Neuronal stem cell (in vitro differentiated cells): ENCODE measurements around the gene SPN.

Source experiments
- DNase-seq: peaks from one replicate; pipeline ENCODE4 v3.0.0-alpha.2; 2013; ENCODE audit warnings: low spot score
- H2AFZ ChIP-seq: one replicate; pipeline ENCODE4 v1.6.1; 2013; ENCODE audit warnings: mild to moderate bottlenecking, low read length, inconsistent platforms
- H2AK5ac ChIP-seq: 2 replicates; pipeline ENCODE4 v1.6.1; 2013; ENCODE audit warnings: low read depth, mild to moderate bottlenecking, inconsistent platforms, low read length, moderate library complexity, mixed read lengths
- H2BK120ac ChIP-seq: 2 replicates; pipeline ENCODE4 v1.6.1; 2013; ENCODE audit warnings: low read depth, mild to moderate bottlenecking, inconsistent platforms, low read length, moderate library complexity, mixed read lengths
- H2BK12ac ChIP-seq: one replicate; pipeline ENCODE4 v1.6.1; 2013; ENCODE audit warnings: low read length, inconsistent platforms
- H2BK15ac ChIP-seq: 2 replicates; pipeline ENCODE4 v1.6.1; 2013; ENCODE audit warnings: mild to moderate bottlenecking, low read length, inconsistent platforms, mixed read lengths
- H2BK5ac ChIP-seq: one replicate; pipeline ENCODE4 v1.6.1; 2013; ENCODE audit warnings: inconsistent platforms, mild to moderate bottlenecking, low read length, moderate library complexity
- H3K14ac ChIP-seq: one replicate; pipeline ENCODE4 v1.6.1; 2013; ENCODE audit warnings: low read length, inconsistent platforms
- H3K18ac ChIP-seq: 2 replicates; pipeline ENCODE4 v1.6.1; 2013; ENCODE audit warnings: low read length, inconsistent platforms
- H3K23ac ChIP-seq: 2 replicates; pipeline ENCODE4 v1.6.1; 2013; ENCODE audit warnings: low read depth, mild to moderate bottlenecking, mixed read lengths, low read length, inconsistent platforms; ENCODE audit not compliant: poor library complexity
- H3K27ac ChIP-seq: replicated peaks from 3 replicates; pipeline ENCODE4 v1.5.1; 2013; ENCODE audit warnings: low read length, inconsistent platforms
- H3K27me3 ChIP-seq, 3 experiments: 2 replicates each; pipeline ENCODE4 v1.6.1; 2013; ENCODE audit warnings: low read length in 3 of 3, mild to moderate bottlenecking in 2 of 3, inconsistent platforms in 1 of 3, low read depth in 1 of 3, mixed read lengths in 1 of 3, moderate library complexity in 1 of 3; ENCODE audit not compliant: control insufficient read depth in 3 of 3, insufficient read depth in 3 of 3
- H3K36me3 ChIP-seq, 2 donors: replicated peaks in 1 of 2; 2 replicates each; pipeline ENCODE4 v1.6.1; 2013; ENCODE audit warnings: low read length in 2 of 2; ENCODE audit not compliant: control insufficient read depth in 2 of 2, insufficient read depth in 2 of 2
- H3K4ac ChIP-seq: 2 replicates; pipeline ENCODE4 v1.6.1; 2013; ENCODE audit warnings: inconsistent platforms, mild to moderate bottlenecking, low read length, moderate library complexity
- H3K4me1 ChIP-seq, 2 donors: 1 replicate in 1 of 2; 2 replicates in 1 of 2; pipeline ENCODE4 v1.6.1; 2013; ENCODE audit warnings: low read length in 2 of 2, low read depth in 1 of 2; ENCODE audit not compliant: control insufficient read depth in 2 of 2, insufficient read depth in 1 of 2
- H3K4me2 ChIP-seq: one replicate; pipeline ENCODE4 v1.6.1; 2013; ENCODE audit warnings: mild to moderate bottlenecking, low read length, inconsistent platforms; ENCODE audit not compliant: insufficient read depth, poor library complexity, severe bottlenecking
- H3K4me3 ChIP-seq, 2 donors: 2 replicates each; pipeline ENCODE4 v1.5.1; 2013; ENCODE audit warnings: low read length in 2 of 2, mild to moderate bottlenecking in 2 of 2, inconsistent platforms in 1 of 2, moderate library complexity in 1 of 2
- H3K79me1 ChIP-seq: one replicate; pipeline ENCODE4 v1.6.1; 2013; ENCODE audit warnings: low read depth, mild to moderate bottlenecking, inconsistent platforms, low read length, moderate library complexity
- H3K9ac ChIP-seq: one replicate; pipeline ENCODE4 v1.6.1; 2013; ENCODE audit warnings: mild to moderate bottlenecking, low read depth, low read length, inconsistent platforms; ENCODE audit not compliant: poor library complexity
- H3K9me3 ChIP-seq, 2 donors: replicated peaks in 1 of 2; 2 replicates each; pipeline versions ENCODE3 to v1.6.1; 2013; ENCODE audit warnings: low read length in 2 of 2, mild to moderate bottlenecking in 2 of 2, inconsistent platforms in 1 of 2, low read depth in 1 of 2, mixed read lengths in 1 of 2, moderate library complexity in 1 of 2; ENCODE audit not compliant: control insufficient read depth in 2 of 2, insufficient read depth in 1 of 2
- H4K8ac ChIP-seq: one replicate; pipeline ENCODE4 v1.6.1; 2013; ENCODE audit warnings: low read depth, mild to moderate bottlenecking, inconsistent platforms, low read length, moderate library complexity
- H4K91ac ChIP-seq: one replicate; pipeline ENCODE4 v1.6.1; 2013; ENCODE audit warnings: low read length, low read depth, mild to moderate bottlenecking, inconsistent platforms; ENCODE audit not compliant: poor library complexity
- WGBS, 2 donors: extraction: QIAGEN DNeasy Blood & Tissue Kit; methylation state at CpG; one replicate each; pipeline ENCODE4 v1.1.7; 2013; ENCODE audit warnings: missing lambda C conversion rate in 2 of 2, mixed read lengths in 1 of 2; ENCODE audit not compliant: insufficient read length in 2 of 2, insufficient replicate concordance in 1 of 2; ENCODE audit errors: extremely low coverage in 2 of 2; 5-methylcytosine and 5-hydroxymethylcytosine counted together

Gene SPN

DNA sequence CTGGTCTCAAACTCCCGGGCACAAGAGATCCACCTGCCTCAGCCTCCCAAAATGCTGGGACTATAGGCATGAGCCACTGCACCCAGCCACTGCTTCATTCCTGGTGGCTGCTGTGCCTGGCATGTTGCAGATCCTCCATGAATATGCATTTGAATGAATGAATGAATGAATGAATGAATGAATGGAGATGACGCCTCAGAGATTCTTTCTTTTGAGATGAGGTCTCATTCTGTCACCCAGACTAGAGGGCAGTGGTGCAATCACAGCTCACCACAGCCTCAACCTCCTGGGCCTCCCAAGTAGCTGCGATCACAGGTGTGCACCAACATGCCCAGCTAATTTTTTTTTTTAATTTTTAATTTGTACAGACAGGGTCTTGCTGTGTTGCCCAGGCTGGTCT is 5.2 kb downstream of the SPN start:
- Histone ChIP-seq H2BK15ac (peak overlapping the region; percentile 4), H3K79me1 (peaks cover 3% of the 10 kb centered on the region), H2BK5ac (no peak overlapping the region), H3K27ac (no peak overlapping the region), H3K4ac (no peak overlapping the region), H2BK120ac (no peak overlapping the region), H4K8ac (no peak overlapping the region), H3K4me2 (no peak overlapping the region), H2AK5ac (peak overlapping the region; percentile 86), H3K27me3 (no peaks in the 10 kb centered on the region), H3K9me3 (no peaks in the 10 kb centered on the region), H2BK12ac (no peak overlapping the region), H3K9ac (no peak overlapping the region), H3K23ac (no peak overlapping the region), H3K4me1 (peaks cover 13 to 29% of the 10 kb centered on the region in 2 donors), H3K36me3 (no peaks in the 10 kb centered on the region), H3K4me3 (no peak overlapping the region), H4K91ac (no peak overlapping the region), H3K18ac (no peak overlapping the region), H2AFZ (no peak overlapping the region), H3K14ac (no peak overlapping the region)
- WGBS, 2 donors, result no CpG with 5 or more reads among the region's 3 CpGs
- DNase-seq, result no peak

DNA sequence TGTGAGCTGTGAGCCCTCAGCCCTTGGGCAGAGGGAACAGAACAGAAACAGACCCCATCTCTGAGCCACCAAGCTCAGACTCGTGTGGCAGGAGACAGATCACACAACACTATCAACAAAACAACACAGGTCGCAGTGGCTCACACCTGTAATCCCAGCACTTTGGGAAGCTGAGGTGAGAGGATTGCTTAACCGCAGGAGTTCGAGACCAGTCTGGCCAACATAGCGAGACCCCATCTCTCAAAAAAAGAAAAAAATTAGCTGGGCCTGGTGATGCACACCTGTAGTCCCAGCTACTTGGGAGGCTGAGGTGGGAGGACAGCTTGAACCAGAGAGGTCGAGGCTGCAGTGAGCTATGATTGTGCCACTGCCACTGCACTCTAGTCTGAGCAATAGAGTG is 10.5 kb downstream of the SPN start:
- no peak overlapping the region for H3K27ac ChIP-seq

DNA sequence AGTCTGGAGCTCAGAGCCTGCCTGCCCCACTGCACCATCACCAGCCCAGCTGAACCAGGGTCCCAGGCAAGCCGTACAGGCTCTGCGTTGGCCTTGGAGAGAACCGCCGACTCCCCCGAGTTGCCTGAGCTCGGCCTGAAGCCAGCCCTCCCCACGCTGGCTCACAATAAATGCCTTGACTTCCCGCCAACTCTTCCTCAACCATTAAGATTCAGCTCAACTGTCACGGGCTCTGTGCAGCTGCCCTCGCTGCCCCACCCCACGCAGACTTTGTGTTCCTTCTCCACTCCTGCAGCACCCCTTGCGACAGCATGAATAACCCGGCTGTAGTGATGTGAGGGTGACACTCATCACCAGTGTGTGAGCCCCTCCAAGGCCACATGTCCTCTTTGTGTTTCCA is 11.1 kb downstream of the SPN start:
- peak overlapping the region; percentile 16 for H2AK5ac ChIP-seq
- peak overlapping the region; percentile 74 for H3K9ac ChIP-seq
- H3K4me2 ChIP-seq, result no peak overlapping the region
- no peaks in the 10 kb centered on the region for H3K79me1 ChIP-seq
- H4K8ac ChIP-seq, result no peak overlapping the region
- H3K27me3 ChIP-seq, result no peaks in the 10 kb centered on the region
- H3K23ac ChIP-seq, result no peak overlapping the region
- H3K4me1 ChIP-seq, result peaks cover 8 to 12% of the 10 kb centered on the region in 2 donors
- no CpG with 5 or more reads among the region's 13 CpGs for WGBS, 2 donors
- peak overlapping the region; percentile 4 for H3K27ac ChIP-seq
- H3K4ac ChIP-seq, result peak overlapping the region; percentile 78
- peak overlapping the region; percentile 82 for H2AFZ ChIP-seq
- no peak overlapping the region for H2BK15ac ChIP-seq
- peak overlapping the region; percentile 12 for H2BK12ac ChIP-seq
- no peak for DNase-seq
- no peaks in the 10 kb centered on the region for H3K9me3 ChIP-seq
- H2BK120ac ChIP-seq, result no peak overlapping the region
- peak overlapping the region; percentile 88 for H3K18ac ChIP-seq
- H3K14ac ChIP-seq, result peak overlapping the region; percentile 44
- H3K36me3 ChIP-seq, result no peaks in the 10 kb centered on the region
- H3K4me3 ChIP-seq, result no peak overlapping the region
- H4K91ac ChIP-seq, result no peak overlapping the region
- H2BK5ac ChIP-seq, result no peak overlapping the region

More for the DNA sequence above, 10.5 kb downstream of the SPN start:
- H3K4ac ChIP-seq, result no peak overlapping the region
- no peak overlapping the region for H3K18ac ChIP-seq
- no peak overlapping the region for H3K9ac ChIP-seq
- no peak overlapping the region for H2BK5ac ChIP-seq
- H3K36me3 ChIP-seq, result no peaks in the 10 kb centered on the region
- no CpG with 5 or more reads among the region's 6 CpGs for WGBS, 2 donors
- no peak overlapping the region for H4K91ac ChIP-seq
- no peaks in the 10 kb centered on the region for H3K9me3 ChIP-seq
- H2BK15ac ChIP-seq, result no peak overlapping the region
- peaks cover 4 to 8% of the 10 kb centered on the region in 2 donors for H3K4me1 ChIP-seq
- no peak overlapping the region for H4K8ac ChIP-seq
- H2BK12ac ChIP-seq, result no peak overlapping the region
- H2AFZ ChIP-seq, result no peak overlapping the region
- H2BK120ac ChIP-seq, result no peak overlapping the region
- no peaks in the 10 kb centered on the region for H3K79me1 ChIP-seq
- peak overlapping the region; percentile 3 for H2AK5ac ChIP-seq
- no peak overlapping the region for H3K4me2 ChIP-seq
- H3K14ac ChIP-seq, result no peak overlapping the region
- H3K4me3 ChIP-seq, result no peak overlapping the region
- no peaks in the 10 kb centered on the region for H3K27me3 ChIP-seq
- peak overlapping the region; percentile 25 for H3K23ac ChIP-seq
- DNase-seq, result no peak

DNA sequence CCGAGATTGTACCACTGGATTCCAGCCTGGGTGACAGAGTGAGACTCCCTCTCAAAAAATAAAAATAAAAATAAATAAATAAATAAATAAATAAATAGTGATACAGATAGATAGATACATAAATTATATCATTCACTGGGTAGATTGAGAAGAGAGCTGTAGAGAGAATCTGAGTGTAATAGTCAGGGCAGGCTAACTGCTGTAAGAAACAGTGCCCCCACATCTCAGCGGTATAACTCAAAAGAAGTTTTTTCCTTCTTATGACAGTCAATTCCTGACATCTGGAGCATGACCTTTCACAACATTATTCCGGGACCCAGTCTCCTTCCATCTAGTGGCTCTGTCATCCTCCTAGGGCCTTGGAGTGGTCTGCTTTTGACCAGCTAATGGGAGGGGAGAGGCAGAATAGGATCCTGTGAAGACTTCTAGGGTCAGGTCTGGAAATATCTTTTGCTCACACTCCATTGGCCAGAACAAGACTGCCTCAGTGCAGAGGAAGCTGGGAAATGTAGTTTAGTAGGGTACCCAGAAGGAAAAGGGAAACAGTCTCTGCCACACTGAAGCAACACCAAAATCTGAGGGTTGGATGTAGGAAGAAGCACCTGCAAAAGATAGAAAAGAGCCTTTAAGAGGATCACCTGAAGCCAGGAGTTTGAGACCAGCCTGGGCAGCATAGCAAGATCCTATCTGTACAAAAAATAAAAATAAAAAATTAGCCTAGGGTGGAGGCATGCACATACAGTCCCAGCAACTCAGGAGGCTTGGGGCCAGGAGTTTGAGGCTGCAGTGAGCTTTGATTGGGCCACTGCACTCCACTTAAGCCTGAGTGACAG is 13.0 kb downstream of the SPN start:
- Histone ChIP-seq H2AK5ac (no peak overlapping the region), H3K4me1 (peaks cover 11 to 14% of the 10 kb centered on the region in 2 donors), H3K4me2 (no peak overlapping the region), H2BK5ac (no peak overlapping the region), H3K4me3 (no peak overlapping the region), H3K9ac (no peak overlapping the region), H3K79me1 (peaks cover 4% of the 10 kb centered on the region), H2BK12ac (no peak overlapping the region), H2AFZ (peak overlapping the region; percentile 76), H3K14ac (no peak overlapping the region), H3K18ac (no peak overlapping the region), H3K36me3 (peaks cover 2 to 3% of the 10 kb centered on the region in 2 donors), H3K23ac (no peak overlapping the region), H4K8ac (no peak overlapping the region), H4K91ac (no peak overlapping the region), H2BK120ac (no peak overlapping the region), H2BK15ac (no peak overlapping the region), H3K4ac (no peak overlapping the region), H3K9me3 (peaks cover 0 to 1% of the 10 kb centered on the region in 2 donors), H3K27ac (no peak overlapping the region), H3K27me3 (no peaks in the 10 kb centered on the region)
- WGBS, 2 donors, result no CpG with 5 or more reads among the region's 3 CpGs
- no peak for DNase-seq
